ENCODE results near the gene ZNF500. TPM values are rescaled to one million over a fixed set of nuclear protein-coding genes. Genes with fewer than 3 reads are reported as not detected.

The ZNF500 gene
- total RNA-seq, 1 donor from 2014 or later = 14.6 TPM

GRCh38 chr16:4788489-4788889, 21.5 kb upstream of the ZNF500 start:
- peaks cover 9% of the 10 kb centered on the region for H3K27me3 Mint-ChIP-seq (ENCODE audit: low read depth, unreplicated experiment)
- no peak for FAIRE-seq
- no peak overlapping the region for H3K27ac ChIP-seq (ENCODE audit: low read depth, low read length)

GRCh38 chr16:4787627-4788482, 20.9 kb upstream of the ZNF500 start, which contains the start of gene SEPTIN12:
TSS of gene SEPTIN12 (minus strand) at chr16:4788345. CDS start at chr16:4787645, 700 bp downstream.
- H3K4me1 Mint-ChIP-seq (ENCODE audit: low read depth, unreplicated experiment) = no peaks in the 10 kb centered on the region
- no peak within 1 kb of the TSS for H3K4me3 Mint-ChIP-seq (ENCODE audit: unreplicated experiment)
- no peaks in the 10 kb centered on the region for H3K27me3 ChIP-seq (ENCODE audit: insufficient read depth, low read length)
- H3K9me3 ChIP-seq (ENCODE audit: insufficient read depth, low read depth, low read length) = no peaks in the 10 kb centered on the region
- H3K9me3 Mint-ChIP-seq (ENCODE audit: unreplicated experiment) = peaks cover 5% of the 10 kb centered on the region
- no peak for FAIRE-seq
- no peak within 1 kb of the TSS for H3K27ac Mint-ChIP-seq (ENCODE audit: unreplicated experiment)
- H2AFZ ChIP-seq (ENCODE audit: low read depth, low read length) = no peak within 1 kb of the TSS
- H3K36me3 ChIP-seq (ENCODE audit: insufficient read depth, low read length) = no peaks in the 10 kb centered on the region
- H3K36me3 Mint-ChIP-seq (ENCODE audit: low read depth, unreplicated experiment) = peaks cover 11% of the 10 kb centered on the region
- DNase-seq (ENCODE audit: low read depth) = no peak
- no peaks in the 10 kb centered on the region for H3K4me1 ChIP-seq (ENCODE audit: insufficient read depth, low read length)
- H3K27ac ChIP-seq (ENCODE audit: low read depth, low read length) = no peak within 1 kb of the TSS
- H3K4me3 ChIP-seq (ENCODE audit: insufficient read depth, low read depth, low read length) = no peak within 1 kb of the TSS
- peaks cover 9% of the 10 kb centered on the region for H3K27me3 Mint-ChIP-seq (ENCODE audit: low read depth, unreplicated experiment)
- no peaks in the 10 kb centered on the region for H3K79me2 ChIP-seq (ENCODE audit: insufficient read depth, low read length)
- TF ChIP-seq EZH2 (IDR thresholded peaks at IDR 0.05; ENCODE audit: insufficient read depth, low read length) (no peak), CTCF (IDR thresholded peaks at IDR 0.05; ENCODE audit: insufficient read depth, low read depth, low read length) (no peak)
- H3K4me2 ChIP-seq (ENCODE audit: low read length) = no peak within 1 kb of the TSS
- no peaks in the 10 kb centered on the region for H4K20me1 ChIP-seq (ENCODE audit: insufficient read depth, low read length)
- no peak within 1 kb of the TSS for H3K9ac ChIP-seq (ENCODE audit: low read length)

More at GRCh38 chr16:4788489-4788889, 21.5 kb upstream of the ZNF500 start:
- no peak for DNase-seq (ENCODE audit: low read depth)
- no peaks in the 10 kb centered on the region for H3K9me3 ChIP-seq (ENCODE audit: insufficient read depth, low read depth, low read length)
- no peak overlapping the region for H2AFZ ChIP-seq (ENCODE audit: low read depth, low read length)
- no peaks in the 10 kb centered on the region for H3K27me3 ChIP-seq (ENCODE audit: insufficient read depth, low read length)
- H3K4me3 ChIP-seq (ENCODE audit: insufficient read depth, low read depth, low read length) = no peak overlapping the region
- Mint-ChIP-seq H3K9me3 (ENCODE audit: unreplicated experiment) (peaks cover 5% of the 10 kb centered on the region), H3K27ac (ENCODE audit: unreplicated experiment) (no peak overlapping the region), H3K4me3 (ENCODE audit: unreplicated experiment) (no peak overlapping the region), H3K4me1 (ENCODE audit: low read depth, unreplicated experiment) (no peaks in the 10 kb centered on the region), H3K36me3 (ENCODE audit: low read depth, unreplicated experiment) (peaks cover 7% of the 10 kb centered on the region)
- no peaks in the 10 kb centered on the region for H3K36me3 ChIP-seq (ENCODE audit: insufficient read depth, low read length)
- no peak overlapping the region for H3K9ac ChIP-seq (ENCODE audit: low read length)
- no peak overlapping the region for H3K4me2 ChIP-seq (ENCODE audit: low read length)
- H4K20me1 ChIP-seq (ENCODE audit: insufficient read depth, low read length) = no peaks in the 10 kb centered on the region
- no peak for TF ChIP-seq CTCF (IDR thresholded peaks at IDR 0.05; ENCODE audit: insufficient read depth, low read depth, low read length)
- no peak for TF ChIP-seq EZH2 (IDR thresholded peaks at IDR 0.05; ENCODE audit: insufficient read depth, low read length)
- H3K79me2 ChIP-seq (ENCODE audit: insufficient read depth, low read length) = no peaks in the 10 kb centered on the region
- no peaks in the 10 kb centered on the region for H3K4me1 ChIP-seq (ENCODE audit: insufficient read depth, low read length)

GRCh38 chr16:4787068-4787467, 20.1 kb upstream of the ZNF500 start:
- Histone ChIP-seq H3K27ac (ENCODE audit: low read depth, low read length) (no peak overlapping the region), H4K20me1 (ENCODE audit: insufficient read depth, low read length) (no peaks in the 10 kb centered on the region), H3K4me2 (ENCODE audit: low read length) (no peak overlapping the region), H3K36me3 (ENCODE audit: insufficient read depth, low read length) (no peaks in the 10 kb centered on the region), H3K9me3 (ENCODE audit: insufficient read depth, low read depth, low read length) (no peaks in the 10 kb centered on the region), H3K79me2 (ENCODE audit: insufficient read depth, low read length) (no peaks in the 10 kb centered on the region), H2AFZ (ENCODE audit: low read depth, low read length) (no peak overlapping the region), H3K9ac (ENCODE audit: low read length) (no peak overlapping the region), H3K27me3 (ENCODE audit: insufficient read depth, low read length) (no peaks in the 10 kb centered on the region), H3K4me3 (ENCODE audit: insufficient read depth, low read depth, low read length) (no peak overlapping the region), H3K4me1 (ENCODE audit: insufficient read depth, low read length) (no peaks in the 10 kb centered on the region)
- peaks cover 9% of the 10 kb centered on the region for H3K27me3 Mint-ChIP-seq (ENCODE audit: low read depth, unreplicated experiment)
- no peak for FAIRE-seq
- DNase-seq (ENCODE audit: low read depth) = no peak
- peaks cover 11% of the 10 kb centered on the region for H3K36me3 Mint-ChIP-seq (ENCODE audit: low read depth, unreplicated experiment)
- peaks cover 5% of the 10 kb centered on the region for H3K9me3 Mint-ChIP-seq (ENCODE audit: unreplicated experiment)
- H3K4me3 Mint-ChIP-seq (ENCODE audit: unreplicated experiment) = no peak overlapping the region
- no peaks in the 10 kb centered on the region for H3K4me1 Mint-ChIP-seq (ENCODE audit: low read depth, unreplicated experiment)
- peak overlapping the region; percentile 53 for H3K27ac Mint-ChIP-seq (ENCODE audit: unreplicated experiment)
- no peak for TF ChIP-seq CTCF (IDR thresholded peaks at IDR 0.05; ENCODE audit: insufficient read depth, low read depth, low read length)
- TF ChIP-seq EZH2 (IDR thresholded peaks at IDR 0.05; ENCODE audit: insufficient read depth, low read length) = no peak

All from astrocyte (in vitro differentiated cells and primary cell).